ENCODE measurements around the gene C2CD4A.

DNA sequence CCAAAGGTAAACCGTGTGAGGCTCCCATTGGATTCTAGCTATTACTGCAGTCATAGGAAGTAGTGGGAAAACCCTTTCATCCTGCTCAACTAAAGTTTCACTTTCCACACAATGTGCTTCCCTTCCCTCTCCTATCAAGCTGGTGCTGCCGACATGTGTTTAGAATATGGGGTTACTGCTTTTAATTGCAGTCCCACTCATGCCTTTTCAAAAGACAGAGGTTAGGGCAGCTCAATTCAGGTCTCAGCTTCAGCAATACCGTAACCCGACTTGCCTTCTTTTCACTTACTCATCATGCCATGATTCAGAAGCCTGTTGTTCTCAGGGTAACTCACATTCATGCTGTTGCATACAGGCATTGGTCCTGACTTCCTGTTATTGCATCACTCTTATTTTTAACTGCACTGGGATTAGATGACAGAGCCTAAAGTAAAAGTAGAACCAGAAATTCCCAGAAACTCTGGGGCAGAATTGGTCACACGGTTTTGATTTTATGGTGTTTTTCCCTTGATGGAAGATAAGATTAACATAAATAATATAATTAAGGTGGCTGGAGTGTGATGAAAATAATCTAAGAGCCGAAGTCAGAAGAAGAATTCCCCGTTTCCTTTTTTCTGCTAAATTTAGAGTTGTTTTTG, 52.6 kb downstream of the C2CD4A start:
- TF ChIP-seq, protein P1, sequence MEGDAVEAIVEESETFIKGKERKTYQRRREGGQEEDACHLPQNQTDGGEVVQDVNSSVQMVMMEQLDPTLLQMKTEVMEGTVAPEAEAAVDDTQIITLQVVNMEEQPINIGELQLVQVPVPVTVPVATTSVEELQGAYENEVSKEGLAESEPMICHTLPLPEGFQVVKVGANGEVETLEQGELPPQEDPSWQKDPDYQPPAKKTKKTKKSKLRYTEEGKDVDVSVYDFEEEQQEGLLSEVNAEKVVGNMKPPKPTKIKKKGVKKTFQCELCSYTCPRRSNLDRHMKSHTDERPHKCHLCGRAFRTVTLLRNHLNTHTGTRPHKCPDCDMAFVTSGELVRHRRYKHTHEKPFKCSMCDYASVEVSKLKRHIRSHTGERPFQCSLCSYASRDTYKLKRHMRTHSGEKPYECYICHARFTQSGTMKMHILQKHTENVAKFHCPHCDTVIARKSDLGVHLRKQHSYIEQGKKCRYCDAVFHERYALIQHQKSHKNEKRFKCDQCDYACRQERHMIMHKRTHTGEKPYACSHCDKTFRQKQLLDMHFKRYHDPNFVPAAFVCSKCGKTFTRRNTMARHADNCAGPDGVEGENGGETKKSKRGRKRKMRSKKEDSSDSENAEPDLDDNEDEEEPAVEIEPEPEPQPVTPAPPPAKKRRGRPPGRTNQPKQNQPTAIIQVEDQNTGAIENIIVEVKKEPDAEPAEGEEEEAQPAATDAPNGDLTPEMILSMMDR (IDR thresholded peaks at IDR 0.05) = no peak
- no peak for TF ChIP-seq ZFX (IDR thresholded peaks at IDR 0.05; ENCODE audit: borderline replicate concordance)
